ENCODE data around the gene AIG1. TPM values are rescaled to one million over a fixed set of nuclear protein-coding genes. Genes with fewer than 3 reads are reported as not detected.

Gene AIG1
- total RNA-seq, 1 donor from 2014 or later: 14.3 TPM

- Mint-ChIP-seq H3K9me3 (ENCODE audit: unreplicated experiment) (no peaks in the 10 kb centered on the region), H3K36me3 (ENCODE audit: unreplicated experiment) (no peaks in the 10 kb centered on the region), H3K27me3 (ENCODE audit: unreplicated experiment) (peaks cover 2% of the 10 kb centered on the region), H3K4me3 (ENCODE audit: unreplicated experiment) (no peak overlapping the region), H3K27ac (ENCODE audit: unreplicated experiment) (no peak overlapping the region), H3K4me1 (ENCODE audit: low read depth, unreplicated experiment) (peaks cover 3% of the 10 kb centered on the region)
- no peak for DNase-seq
- TF ChIP-seq CTCF (IDR thresholded peaks at IDR 0.05; ENCODE audit: partially characterized antibody, unreplicated experiment): no peak
Observed at GRCh38 chr6:143227675-143228074, 167.0 kb downstream of the AIG1 start.

GRCh38 chr6:143229400-143229799 is 168.7 kb downstream of the AIG1 start:
- no peak for DNase-seq
- Mint-ChIP-seq H3K36me3 (ENCODE audit: unreplicated experiment) (no peaks in the 10 kb centered on the region), H3K4me3 (ENCODE audit: unreplicated experiment) (no peak overlapping the region), H3K27ac (ENCODE audit: unreplicated experiment) (no peak overlapping the region), H3K27me3 (ENCODE audit: unreplicated experiment) (peaks cover 2% of the 10 kb centered on the region), H3K9me3 (ENCODE audit: unreplicated experiment) (no peaks in the 10 kb centered on the region), H3K4me1 (ENCODE audit: low read depth, unreplicated experiment) (peaks cover 6% of the 10 kb centered on the region)
- TF ChIP-seq CTCF (IDR thresholded peaks at IDR 0.05; ENCODE audit: partially characterized antibody, unreplicated experiment): no peak

GRCh38 chr6:143232849-143233248 is 172.2 kb downstream of the AIG1 start:
- Mint-ChIP-seq H3K36me3 (ENCODE audit: unreplicated experiment) (no peaks in the 10 kb centered on the region), H3K4me3 (ENCODE audit: unreplicated experiment) (no peak overlapping the region), H3K9me3 (ENCODE audit: unreplicated experiment) (no peaks in the 10 kb centered on the region), H3K4me1 (ENCODE audit: low read depth, unreplicated experiment) (peaks cover 8% of the 10 kb centered on the region), H3K27ac (ENCODE audit: unreplicated experiment) (no peak overlapping the region), H3K27me3 (ENCODE audit: unreplicated experiment) (no peaks in the 10 kb centered on the region)
- TF ChIP-seq CTCF (IDR thresholded peaks at IDR 0.05; ENCODE audit: partially characterized antibody, unreplicated experiment): peak; percentile 58
- peak; percentile 60 for DNase-seq

- Mint-ChIP-seq H3K27ac (ENCODE audit: unreplicated experiment) (no peak overlapping the region), H3K36me3 (ENCODE audit: unreplicated experiment) (no peaks in the 10 kb centered on the region), H3K27me3 (ENCODE audit: unreplicated experiment) (no peaks in the 10 kb centered on the region), H3K4me1 (ENCODE audit: low read depth, unreplicated experiment) (peaks cover 8% of the 10 kb centered on the region), H3K4me3 (ENCODE audit: unreplicated experiment) (no peak overlapping the region), H3K9me3 (ENCODE audit: unreplicated experiment) (no peaks in the 10 kb centered on the region)
- no peak for TF ChIP-seq CTCF (IDR thresholded peaks at IDR 0.05; ENCODE audit: partially characterized antibody, unreplicated experiment)
- no peak for DNase-seq
Observed at GRCh38 chr6:143233554-143234285, 173.0 kb downstream of the AIG1 start.

- DNase-seq: no peak
- H3K36me3 Mint-ChIP-seq (ENCODE audit: unreplicated experiment): no peaks in the 10 kb centered on the region
- no peaks in the 10 kb centered on the region for H3K27me3 Mint-ChIP-seq (ENCODE audit: unreplicated experiment)
- H3K9me3 Mint-ChIP-seq (ENCODE audit: unreplicated experiment): no peaks in the 10 kb centered on the region
- no peak overlapping the region for H3K27ac Mint-ChIP-seq (ENCODE audit: unreplicated experiment)
- H3K4me3 Mint-ChIP-seq (ENCODE audit: unreplicated experiment): no peak overlapping the region
- H3K4me1 Mint-ChIP-seq (ENCODE audit: low read depth, unreplicated experiment): peaks cover 8% of the 10 kb centered on the region
- TF ChIP-seq CTCF (IDR thresholded peaks at IDR 0.05; ENCODE audit: partially characterized antibody, unreplicated experiment): no peak
Observed at GRCh38 chr6:143234734-143235133, 174.0 kb downstream of the AIG1 start.
